Jurkat, Clone E6-1 (cell line): Measurements from ENCODE around the gene NPAS4.
"Not testable (repeated sequence)": the region's sequence is repeated elsewhere in the genome, so short reads cannot be mapped to it uniquely, and the experiment has no call there.

Experiments
- DNase-seq: peaks from one replicate; pipeline ENCODE4 v3.0.0-alpha.2; 2011; ENCODE audit warnings: low read depth, low spot score
- H3K4me3 ChIP-seq: 2 replicates; pipeline ENCODE4 v1.5.1; 2011; ENCODE audit warnings: mild to moderate bottlenecking, low read length, control low read depth, moderate library complexity

NPAS4 gene

GRCh38 chr11:66443602-66444001 lies 22.8 kb downstream of the NPAS4 start:
- no peak overlapping the region for H3K4me3 ChIP-seq
- no peak for DNase-seq

DNA sequence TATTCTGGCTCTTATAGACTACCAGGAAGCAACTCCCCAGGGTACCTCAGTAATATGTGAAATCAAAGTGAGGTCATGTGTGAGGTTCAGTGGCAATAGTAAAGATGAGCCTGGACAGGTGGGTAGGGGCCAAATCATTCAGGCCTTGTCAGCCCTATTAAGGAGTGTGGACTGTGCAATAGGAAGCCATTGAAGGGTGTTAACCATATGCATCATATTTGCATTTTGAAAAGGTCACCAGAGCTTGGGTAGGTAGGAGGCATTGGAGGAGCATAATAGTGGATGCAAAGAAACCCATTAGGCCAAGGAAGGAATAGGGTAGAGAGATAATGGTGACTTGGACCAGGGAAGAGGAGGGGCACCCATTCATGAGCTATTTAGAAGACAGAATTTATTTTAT lies 26.2 kb downstream of the NPAS4 start:
- no peak overlapping the region for H3K4me3 ChIP-seq
- no peak for DNase-seq

GRCh38 chr11:66448523-66448922 lies 27.7 kb downstream of the NPAS4 start:
- H3K4me3 ChIP-seq = no peak overlapping the region
- no peak for DNase-seq

- no peak overlapping the region for H3K4me3 ChIP-seq
- DNase-seq = no peak
Observed at GRCh38 chr11:66450560-66450959, 29.7 kb downstream of the NPAS4 start.

DNA sequence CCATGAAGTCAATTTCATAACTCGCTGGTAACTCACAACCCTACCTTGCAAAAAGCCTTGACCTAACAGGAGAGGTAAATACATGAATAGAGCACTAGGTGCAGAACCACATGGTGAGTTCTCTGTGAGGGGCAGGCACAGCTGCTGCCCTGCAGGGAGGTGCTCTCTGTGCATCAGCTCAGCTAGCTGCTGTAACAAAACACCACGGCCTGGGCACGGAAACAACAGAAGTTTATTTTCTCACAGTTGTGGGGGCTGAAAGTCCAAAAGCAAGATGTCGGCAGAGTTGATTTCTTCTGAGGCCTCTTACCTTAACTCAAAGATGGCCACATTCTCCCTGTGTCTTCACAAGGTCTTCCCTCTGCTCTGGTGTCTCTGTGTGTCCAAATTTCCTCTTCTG lies 30.8 kb downstream of the NPAS4 start:
- H3K4me3 ChIP-seq = no peak overlapping the region
- no peak for DNase-seq

DNA sequence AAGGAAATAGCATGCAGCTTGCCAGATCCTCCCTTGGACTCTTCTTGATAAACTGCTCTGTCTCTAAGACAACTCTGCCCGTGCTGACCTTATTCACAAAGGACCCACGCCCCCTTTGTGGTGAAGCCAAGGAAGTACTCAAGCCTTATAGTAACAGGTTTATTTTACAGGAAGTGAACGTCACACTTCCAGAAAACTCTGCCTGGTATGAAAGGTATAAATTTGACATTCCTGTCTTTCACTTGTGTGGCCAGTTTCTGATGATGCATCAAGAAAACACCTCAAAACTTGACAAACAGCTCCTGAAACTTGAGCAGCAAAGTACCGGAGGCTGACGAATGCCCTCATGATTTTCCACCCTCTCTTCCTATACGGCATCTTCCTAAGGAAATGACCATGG lies 33.4 kb downstream of the NPAS4 start:
- no peak overlapping the region for H3K4me3 ChIP-seq
- DNase-seq = no peak

GRCh38 chr11:66454828-66455227 lies 34.0 kb downstream of the NPAS4 start:
- no peak for DNase-seq
- no peak overlapping the region for H3K4me3 ChIP-seq

DNA sequence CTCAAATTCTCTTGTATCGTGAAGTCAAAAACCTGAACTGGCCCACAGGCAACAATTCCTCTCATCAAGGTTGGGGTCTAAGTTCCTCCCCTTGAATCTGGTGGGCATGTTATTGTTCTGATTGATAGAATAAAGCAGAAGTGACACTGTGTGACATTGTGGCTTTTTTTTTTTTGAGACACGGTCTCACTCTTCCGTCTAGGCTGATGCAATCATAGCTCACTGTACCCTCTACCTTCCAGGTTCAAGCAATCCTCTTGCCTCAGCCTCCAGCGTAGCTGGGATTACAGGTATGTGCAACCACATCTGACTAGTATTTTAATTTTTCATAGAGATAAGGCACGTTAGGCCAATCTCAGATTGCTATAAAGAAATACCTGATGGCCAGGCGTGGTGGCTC lies 37.0 kb downstream of the NPAS4 start:
- DNase-seq = no peak

GRCh38 chr11:66459138-66459778 lies 38.4 kb downstream of the NPAS4 start:
- H3K4me3 ChIP-seq = no peak overlapping the region
- DNase-seq = no peak

More for the DNA sequence above, 37.0 kb downstream of the NPAS4 start:
- H3K4me3 ChIP-seq = no peak overlapping the region

DNA sequence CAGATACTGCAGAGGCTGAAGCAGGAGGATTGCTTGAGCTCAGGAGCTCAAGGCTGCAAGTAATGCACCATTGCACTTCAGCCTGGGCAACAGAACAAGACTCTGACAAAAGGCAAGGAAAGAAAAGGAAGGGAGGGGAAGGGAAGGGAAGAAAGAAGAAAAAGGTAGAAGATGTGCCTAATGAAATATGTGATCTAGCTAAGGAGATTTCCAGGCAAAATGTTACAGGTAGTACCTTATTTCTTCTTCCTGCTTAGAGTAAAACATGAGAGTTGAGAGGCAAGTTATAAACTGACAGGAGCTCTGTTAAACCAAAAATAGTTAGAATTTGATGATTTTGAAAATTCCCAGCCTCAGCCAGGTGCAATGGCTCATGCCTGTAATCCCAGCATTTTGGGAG lies 41.2 kb downstream of the NPAS4 start:
- DNase-seq = no peak
- H3K4me3 ChIP-seq = no peak overlapping the region

- no peak for DNase-seq
- H3K4me3 ChIP-seq = no peak overlapping the region
Observed at GRCh38 chr11:66462911-66463310, 42.1 kb downstream of the NPAS4 start.

DNA sequence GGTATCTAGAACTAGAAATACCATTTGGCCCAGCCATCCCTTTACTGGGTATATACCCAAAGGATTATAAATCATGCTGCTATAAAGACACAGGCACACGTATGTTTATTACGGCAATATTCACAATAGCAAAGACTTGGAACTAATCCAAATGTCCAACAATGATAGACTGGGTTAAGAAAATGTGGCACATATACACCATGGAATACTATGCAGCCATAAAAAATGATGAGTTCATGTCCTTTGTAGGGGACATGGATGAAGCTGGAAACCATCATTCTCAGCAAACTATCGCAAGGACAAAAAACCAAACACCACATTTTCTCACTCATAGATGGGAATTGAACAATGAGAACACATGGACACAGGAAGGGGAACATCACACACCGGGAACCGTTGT lies 43.3 kb downstream of the NPAS4 start:
- DNase-seq, H3K4me3 ChIP-seq: not testable (repeated sequence)

GRCh38 chr11:66464916-66465315 lies 44.1 kb downstream of the NPAS4 start:
- no peak for DNase-seq
- H3K4me3 ChIP-seq = no peak overlapping the region

- DNase-seq = no peak
- H3K4me3 ChIP-seq = peak overlapping the region; percentile 61
Observed at GRCh38 chr11:66465373-66466224, 44.8 kb downstream of the NPAS4 start.

GRCh38 chr11:66466225-66467033 lies 45.6 kb downstream of the NPAS4 start, which contains the start of gene PELI3:
TSS of gene PELI3 (plus strand) at chr11:66466905. CDS start at chr11:66468129, 1,224 bp downstream.
- H3K4me3 ChIP-seq = peak within 1 kb of the TSS; percentile 61
- DNase-seq = peak; percentile 82

GRCh38 chr11:66467034-66467659 lies 46.3 kb downstream of the NPAS4 start:
- no peak for DNase-seq
- H3K4me3 ChIP-seq = peak overlapping the region; percentile 61

- peak overlapping the region; percentile 61 for H3K4me3 ChIP-seq
- no peak for DNase-seq
Observed at GRCh38 chr11:66467756-66468155, 46.9 kb downstream of the NPAS4 start.

DNA sequence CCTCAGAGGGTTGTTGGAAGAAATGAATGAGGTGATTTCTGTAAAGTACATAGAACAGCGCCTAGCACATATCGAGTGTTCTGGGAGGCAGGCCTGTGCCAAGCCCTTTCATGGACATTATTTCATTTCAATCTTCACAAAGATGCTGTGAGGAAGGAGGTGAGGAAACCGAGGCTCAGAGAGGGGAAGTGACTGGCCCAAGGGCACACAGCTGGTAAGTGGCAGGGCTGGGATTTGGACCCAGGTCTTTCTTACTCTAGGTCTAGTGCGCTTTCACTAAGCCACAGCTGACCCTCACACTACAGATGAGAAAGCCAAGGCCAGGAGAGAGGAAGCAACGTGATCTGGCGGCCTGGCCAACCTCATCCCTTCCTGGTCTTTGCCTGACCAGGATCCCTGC lies 47.9 kb downstream of the NPAS4 start:
- no peak for DNase-seq
- no peak overlapping the region for H3K4me3 ChIP-seq

GRCh38 chr11:66469441-66469840 lies 48.6 kb downstream of the NPAS4 start:
- DNase-seq = no peak
- no peak overlapping the region for H3K4me3 ChIP-seq
